Measurements from ENCODE around the gene SPI1.

SPI1 gene

DNA sequence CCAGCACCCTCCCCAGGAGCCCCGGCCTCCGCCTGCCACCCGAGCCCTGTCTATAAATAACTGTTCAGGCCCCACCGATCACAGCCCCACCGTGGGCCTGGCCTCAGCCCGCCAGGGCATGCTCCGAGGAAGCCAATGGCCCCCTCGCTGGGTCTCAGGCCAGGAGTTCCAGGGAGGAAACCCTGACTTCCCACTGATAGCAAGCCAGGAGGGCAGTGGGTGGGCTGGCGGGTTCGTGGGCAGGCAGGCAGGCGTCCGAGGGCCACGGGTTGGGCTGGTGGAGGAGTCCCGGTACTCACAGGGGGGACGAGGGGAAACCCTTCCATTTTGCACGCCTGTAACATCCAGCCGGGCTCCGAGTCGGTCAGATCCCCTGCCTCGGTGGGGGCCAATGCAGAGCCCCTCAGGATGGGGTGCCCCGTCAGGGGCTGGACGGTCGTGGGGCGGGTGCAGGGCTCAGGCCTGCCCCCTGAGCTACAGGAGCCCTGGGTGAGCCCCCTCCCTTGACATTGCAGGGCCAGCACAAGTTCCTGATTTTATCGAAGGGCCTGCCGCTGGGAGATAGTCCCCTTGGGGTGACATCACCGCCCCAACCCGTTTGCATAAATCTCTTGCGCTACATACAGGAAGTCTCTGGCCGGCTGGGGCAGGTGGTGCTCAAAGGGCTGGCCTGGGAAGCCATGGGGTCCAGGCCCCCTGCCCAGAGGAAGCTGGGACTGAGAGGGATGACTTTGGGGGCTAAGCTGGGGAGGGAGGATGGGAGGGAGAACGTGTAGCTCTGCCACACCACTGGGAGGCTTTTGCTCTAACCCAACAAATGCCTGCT is at the start of gene SPI1:
Gene SPI1, minus strand, starts transcription at position 538 of the 826 bp plus-strand sequence. Its CDS starts 194 bp downstream, at position 344.
- in situ Hi-C loops (cut with MboI; ENCODE audit: low sequenced_read_pairs) = no loop called here

DNA sequence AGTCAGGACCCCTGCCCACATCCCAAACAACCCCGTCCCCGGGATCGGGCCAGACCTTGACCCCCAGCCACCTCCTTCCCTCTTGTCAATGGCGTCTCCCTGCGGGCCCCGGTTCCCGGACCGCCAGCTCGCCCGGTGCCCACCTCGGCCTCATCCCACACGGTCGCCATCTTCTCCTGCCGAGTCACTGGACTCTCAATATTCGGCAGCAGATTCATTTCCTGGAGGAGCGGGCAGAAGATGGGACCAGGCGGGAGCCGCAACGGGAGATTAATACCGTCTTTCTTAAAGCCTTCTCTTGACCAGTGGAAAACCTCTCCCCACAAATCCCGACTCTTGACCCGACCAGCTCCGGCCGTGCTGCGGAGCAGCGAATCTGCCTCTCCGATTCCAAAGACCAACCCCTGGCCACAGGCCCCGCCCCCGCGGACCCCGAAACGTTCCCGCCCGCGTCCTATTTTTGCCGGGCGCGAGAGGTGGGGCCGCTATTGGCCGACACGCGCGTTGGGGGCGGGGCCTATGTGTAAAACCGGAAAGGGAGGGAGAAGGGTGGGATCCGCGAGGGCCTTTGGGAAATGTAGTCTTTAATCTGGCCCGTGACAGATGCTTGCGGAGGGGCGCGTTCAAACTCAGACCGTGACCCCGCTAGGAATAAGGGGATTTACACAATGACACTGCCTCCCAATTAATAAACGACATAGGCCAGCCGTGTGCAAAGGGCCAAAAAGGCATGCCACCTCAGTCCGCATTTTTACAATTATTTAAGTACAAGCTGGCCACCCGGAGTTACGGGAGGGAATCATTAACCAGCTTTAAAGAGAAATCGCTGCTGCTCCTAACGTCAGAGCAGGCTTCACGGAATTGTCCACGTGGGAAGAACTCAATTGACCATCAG is 48.0 kb upstream of the SPI1 start, which contains the start of gene PSMC3:
Gene PSMC3, minus strand, starts transcription at position 378 of the 895 bp plus-strand sequence. Its CDS starts 160 bp downstream, at position 218.
- in situ Hi-C loops (cut with MboI; ENCODE audit: low sequenced_read_pairs) = loop anchor here (25.0 kb wide), 1 partner anchor 539 kb away; no protein-coding TSS in a partner anchor

DNA sequence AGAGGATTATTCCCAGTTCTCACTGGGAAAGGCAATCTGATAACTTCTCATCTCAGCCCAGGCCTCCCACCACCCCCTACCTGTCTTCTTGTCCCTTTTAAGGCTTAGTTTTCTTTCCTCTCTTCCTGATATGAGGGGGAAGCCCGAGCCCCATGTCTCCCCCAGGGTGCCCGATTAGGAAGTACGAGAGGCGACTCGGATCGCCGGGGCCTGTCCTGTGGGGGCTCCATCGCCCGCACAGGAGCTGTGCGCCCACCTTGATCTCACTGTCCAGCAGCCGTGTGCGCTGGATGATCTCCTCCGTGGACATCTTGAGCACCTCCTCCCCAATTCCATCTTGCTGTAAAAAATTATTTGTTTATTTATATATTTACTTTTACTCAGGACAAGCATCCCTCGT is 47.3 kb upstream of the SPI1 start:
- in situ Hi-C loops (cut with MboI; ENCODE audit: low sequenced_read_pairs) = loop anchor here (25.0 kb wide), 1 partner anchor 538 kb away; no protein-coding TSS in a partner anchor

DNA sequence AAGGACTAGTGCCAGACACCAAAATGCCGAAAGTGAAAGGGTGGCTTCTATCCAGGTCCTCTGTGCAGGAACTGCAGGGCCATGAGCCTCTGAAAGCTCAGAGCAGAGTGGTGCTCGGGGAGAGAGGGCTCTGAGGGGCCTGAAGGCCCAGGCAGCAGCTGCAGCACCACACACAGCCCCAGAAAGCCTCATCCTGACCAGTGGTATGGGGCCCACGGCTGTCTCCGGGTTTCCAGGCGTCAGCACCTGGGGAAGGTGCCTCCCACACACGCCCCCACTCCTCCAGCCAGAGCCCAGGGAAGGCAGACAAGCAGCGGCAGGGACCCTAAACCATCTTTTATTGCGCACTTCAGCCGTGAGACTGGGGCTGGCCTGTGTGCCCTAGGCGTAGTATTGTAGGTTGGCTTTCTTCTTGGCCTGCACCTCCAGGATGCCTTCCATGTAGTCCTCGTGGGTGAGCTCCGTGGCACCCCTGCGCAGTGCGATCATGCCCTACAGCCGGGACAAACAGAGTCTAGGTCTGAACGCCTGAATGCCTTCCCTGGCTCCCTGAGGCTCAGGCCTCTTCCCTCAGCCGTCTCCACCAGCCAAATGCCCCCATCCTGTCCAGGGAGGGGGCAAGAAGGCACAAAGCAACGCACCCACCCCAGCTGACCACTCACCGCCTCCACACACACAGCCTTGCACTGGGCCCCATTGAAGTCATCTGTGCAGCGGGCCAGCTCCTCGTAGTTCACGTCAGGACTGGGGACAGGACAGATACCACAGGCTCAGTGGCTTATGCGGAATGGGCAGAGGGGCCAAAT is 40.3 kb upstream of the SPI1 start:
- in situ Hi-C loops (cut with MboI; ENCODE audit: low sequenced_read_pairs) = no loop called here

DNA sequence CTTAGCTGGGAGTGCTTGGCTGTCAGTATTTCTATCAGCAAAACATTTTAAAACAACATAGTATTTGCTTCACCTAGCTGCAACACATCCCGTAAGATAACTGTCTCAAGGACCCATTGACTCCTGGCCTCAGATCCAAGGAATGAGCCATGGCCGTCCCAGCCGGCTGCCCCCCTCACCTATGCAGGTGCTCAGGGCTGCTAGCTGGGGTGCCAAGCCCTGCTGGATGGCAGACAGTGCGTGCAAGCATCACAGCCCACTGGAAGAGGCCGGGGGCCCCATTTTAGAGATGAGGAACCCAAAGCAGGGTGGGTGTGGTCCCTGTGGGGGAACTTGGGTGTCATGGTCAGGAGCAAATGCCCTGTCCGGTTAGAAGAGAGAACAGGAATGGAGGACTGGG is 39.4 kb upstream of the SPI1 start:
- in situ Hi-C loops (cut with MboI; ENCODE audit: low sequenced_read_pairs) = no loop called here

DNA sequence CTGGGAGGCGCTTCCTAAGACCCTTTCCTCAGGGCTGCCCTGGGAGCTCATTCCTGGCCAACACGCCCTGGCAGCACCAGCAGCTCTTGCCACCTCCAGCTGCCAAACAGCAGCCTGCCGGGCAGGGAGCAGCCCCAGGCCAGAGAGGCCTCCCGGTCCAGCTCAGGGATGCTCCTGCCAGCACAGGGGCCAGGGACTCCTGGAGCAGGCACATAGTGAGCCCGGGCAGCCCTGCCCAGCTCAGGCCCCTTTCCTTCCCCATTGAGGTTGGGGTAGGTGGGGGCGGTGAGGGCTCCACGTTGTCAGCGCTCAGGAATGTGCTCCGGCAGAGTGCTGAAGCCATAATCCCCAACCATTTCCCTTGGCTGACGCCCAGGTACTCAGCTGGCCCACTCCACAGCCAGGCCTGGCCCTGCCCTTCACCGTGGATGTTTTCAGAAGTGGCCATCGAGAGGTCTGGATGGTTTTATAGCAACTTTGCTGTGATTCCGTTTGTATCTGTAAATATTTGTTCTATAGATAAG is 37.7 kb upstream of the SPI1 start:
- in situ Hi-C loops (cut with MboI; ENCODE audit: low sequenced_read_pairs) = no loop called here

DNA sequence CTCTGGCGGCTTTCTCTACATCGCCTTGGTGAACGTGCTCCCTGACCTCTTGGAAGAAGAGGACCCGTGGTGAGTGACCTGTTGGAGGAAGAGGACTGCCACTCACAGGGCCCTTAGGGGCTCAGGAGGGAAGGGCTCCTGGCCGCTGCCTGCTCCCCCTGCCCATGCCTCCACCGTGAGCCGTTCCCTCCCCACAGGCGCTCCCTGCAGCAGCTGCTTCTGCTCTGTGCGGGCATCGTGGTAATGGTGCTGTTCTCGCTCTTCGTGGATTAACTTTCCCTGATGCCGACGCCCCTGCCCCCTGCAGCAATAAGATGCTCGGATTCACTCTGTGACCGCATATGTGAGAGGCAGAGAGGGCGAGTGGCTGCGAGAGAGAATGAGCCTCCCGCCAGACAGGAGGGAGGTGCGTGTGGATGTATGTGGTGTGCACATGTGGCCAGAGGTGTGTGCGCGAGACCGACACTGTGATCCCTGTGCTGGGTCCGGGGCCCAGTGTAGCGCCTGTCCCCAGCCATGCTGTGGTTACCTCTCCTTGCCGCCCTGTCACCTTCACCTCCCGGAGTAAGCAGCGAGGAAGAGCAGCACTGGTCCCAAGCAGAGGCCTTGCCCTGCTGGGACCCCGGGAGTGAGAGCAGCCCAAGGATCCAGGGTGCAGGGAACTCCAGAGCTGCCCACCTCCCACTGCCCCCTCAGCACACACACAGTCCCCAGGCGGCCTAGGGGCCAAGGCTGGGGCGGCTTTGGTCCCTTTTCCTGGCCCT is 36.9 kb upstream of the SPI1 start:
- in situ Hi-C loops (cut with MboI; ENCODE audit: low sequenced_read_pairs) = no loop called here

DNA sequence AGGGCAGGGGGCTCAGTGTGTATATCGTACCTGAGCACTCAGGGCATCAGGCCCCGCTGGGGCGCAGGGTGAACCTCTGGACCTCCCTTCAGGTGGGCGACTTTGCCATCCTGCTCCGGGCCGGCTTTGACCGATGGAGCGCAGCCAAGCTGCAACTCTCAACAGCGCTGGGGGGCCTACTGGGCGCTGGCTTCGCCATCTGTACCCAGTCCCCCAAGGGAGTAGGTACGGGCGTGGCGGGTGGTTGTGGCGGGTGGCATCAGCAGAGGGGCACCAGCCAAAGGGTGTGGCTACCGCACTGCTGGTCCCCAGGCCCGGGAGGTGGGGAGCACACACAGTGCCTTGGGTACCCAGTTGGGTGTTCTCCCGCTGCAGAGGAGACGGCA is 36.3 kb upstream of the SPI1 start:
- in situ Hi-C loops (cut with MboI; ENCODE audit: low sequenced_read_pairs) = no loop called here

DNA sequence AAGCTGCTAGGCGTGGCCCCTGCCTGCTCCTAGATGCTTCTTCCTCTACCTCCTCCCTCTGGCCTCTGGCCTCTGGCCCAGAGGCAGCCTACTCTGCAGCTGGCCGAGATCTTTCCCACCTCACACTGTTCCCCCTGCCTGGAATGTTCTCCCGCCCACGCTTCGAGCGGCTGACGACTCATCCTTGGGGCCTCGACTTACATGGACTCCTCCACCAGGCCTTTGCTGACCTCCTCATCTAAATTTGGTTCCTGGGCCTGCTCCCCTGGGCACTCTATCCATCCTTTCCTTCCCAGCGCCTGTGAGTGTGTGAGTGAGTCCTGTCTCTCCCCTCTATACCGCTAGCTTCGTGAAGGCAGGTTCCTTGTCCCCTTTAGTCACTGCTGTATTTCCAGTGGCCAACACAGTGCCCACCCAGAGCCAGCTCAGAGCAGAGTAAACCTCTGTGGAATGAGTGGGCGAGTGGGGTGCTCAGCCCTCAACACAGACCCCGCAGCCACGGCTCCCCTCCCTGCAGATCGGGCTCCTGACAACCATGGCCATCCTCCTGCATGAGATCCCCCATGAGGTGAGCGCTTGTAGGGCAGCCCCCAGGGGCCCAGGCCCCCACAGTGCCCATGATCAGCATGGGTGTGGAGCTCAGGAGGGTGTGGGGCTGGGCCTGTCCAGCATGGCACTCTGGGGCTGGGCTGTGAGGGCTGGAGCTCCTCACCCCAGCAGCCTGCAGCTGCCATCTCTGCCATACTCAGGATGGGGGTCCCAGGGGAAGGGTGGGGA is 35.7 kb upstream of the SPI1 start:
- in situ Hi-C loops (cut with MboI; ENCODE audit: low sequenced_read_pairs) = no loop called here

DNA sequence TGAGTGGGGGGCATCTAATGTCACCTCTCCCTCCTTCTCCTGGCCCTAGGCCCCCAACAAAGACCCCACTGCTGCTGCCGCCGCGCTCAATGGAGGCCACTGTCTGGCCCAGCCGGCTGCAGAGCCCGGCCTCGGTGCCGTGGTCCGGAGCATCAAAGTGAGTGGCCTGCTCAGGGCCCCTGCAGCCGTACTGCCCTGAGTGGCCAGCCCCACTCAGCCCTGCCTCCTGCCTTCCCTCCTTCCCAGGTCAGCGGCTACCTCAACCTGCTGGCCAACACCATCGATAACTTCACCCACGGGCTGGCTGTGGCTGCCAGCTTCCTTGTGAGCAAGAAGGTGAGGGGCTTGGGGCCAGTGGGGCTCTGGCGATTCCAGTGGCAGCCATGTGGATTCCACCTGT is 35.0 kb upstream of the SPI1 start:
- in situ Hi-C loops (cut with MboI; ENCODE audit: low sequenced_read_pairs) = no loop called here

DNA sequence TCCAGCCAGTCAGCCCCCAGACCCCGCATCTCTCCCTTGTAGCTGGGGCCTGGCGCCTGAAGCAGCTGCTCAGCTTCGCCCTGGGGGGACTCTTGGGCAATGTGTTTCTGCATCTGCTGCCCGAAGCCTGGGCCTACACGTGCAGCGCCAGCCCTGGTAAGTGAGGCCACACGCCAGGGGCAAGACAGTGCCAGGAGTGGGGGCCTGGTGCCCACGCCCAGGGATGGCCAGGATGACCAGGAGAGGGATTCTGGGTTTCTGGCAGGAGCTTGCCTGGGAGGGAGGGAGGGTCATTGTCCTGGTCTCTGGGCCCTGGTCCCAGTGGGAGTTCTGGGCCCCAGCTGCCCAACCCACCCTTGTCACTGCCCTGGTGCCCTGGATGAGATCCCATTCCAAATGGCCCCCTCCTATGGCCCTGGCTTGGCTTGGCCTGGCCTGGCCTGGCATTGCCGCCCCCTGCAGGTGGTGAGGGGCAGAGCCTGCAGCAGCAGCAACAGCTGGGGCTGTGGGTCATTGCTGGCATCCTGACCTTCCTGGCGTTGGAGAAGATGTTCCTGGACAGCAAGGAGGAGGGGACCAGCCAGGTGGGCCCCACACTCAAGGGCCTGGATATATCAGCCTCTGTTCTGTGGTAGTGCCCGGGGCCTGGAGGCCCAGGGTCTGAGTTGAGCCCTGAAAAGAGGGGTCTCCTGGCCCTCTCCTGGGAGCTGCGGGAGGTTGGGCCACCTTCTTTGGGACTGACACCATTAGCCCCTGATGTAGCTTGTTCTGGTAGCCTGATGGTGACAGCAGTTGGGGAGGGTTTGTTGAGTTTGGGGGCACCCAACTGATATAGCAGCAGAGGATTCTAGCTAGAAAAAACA is 33.8 kb upstream of the SPI1 start:
- in situ Hi-C loops (cut with MboI; ENCODE audit: low sequenced_read_pairs) = no loop called here

DNA sequence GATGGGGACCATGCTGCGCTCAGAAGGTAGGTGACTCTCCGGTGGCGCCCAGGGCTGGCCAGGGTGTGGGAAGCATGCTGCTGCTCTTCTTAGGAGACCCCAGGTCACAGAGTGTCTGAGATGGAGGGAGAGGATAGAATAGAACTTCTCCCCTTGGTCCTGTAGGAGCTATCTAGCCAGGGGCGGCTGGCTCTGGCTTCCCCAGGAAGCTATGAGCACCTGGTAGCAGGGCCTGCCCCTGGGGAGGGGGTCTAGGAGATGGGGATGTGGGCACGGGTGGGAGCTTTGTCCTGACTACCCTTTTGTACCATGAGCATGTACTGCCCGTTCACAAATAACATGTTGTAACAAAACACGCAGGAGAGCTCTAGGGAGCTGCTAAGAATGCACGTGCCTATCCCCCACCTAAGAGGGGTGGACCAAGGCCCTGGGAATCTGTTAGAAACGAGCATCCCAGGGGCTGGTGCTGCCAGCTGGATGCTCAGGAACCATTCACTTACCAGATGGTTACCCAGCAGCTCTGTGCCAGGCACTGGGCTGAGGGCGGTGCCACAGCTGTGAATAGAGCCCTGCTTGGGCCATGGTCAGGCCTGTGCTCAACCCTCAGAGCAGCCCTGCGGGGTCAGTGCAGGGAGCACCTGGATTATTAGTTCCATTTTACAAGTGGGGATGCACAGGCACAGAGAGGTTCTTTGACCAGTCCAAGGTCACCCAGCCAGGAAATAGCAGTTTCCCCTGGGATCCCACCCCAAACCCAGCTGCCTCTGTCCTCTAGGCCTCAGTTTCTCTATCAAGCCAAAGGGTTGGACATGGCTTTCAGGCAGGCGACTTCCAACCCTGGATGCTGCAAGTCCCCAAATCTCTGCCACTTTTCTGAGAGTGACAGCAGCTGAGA is 32.3 kb upstream of the SPI1 start:
- in situ Hi-C loops (cut with MboI; ENCODE audit: low sequenced_read_pairs) = no loop called here

DNA sequence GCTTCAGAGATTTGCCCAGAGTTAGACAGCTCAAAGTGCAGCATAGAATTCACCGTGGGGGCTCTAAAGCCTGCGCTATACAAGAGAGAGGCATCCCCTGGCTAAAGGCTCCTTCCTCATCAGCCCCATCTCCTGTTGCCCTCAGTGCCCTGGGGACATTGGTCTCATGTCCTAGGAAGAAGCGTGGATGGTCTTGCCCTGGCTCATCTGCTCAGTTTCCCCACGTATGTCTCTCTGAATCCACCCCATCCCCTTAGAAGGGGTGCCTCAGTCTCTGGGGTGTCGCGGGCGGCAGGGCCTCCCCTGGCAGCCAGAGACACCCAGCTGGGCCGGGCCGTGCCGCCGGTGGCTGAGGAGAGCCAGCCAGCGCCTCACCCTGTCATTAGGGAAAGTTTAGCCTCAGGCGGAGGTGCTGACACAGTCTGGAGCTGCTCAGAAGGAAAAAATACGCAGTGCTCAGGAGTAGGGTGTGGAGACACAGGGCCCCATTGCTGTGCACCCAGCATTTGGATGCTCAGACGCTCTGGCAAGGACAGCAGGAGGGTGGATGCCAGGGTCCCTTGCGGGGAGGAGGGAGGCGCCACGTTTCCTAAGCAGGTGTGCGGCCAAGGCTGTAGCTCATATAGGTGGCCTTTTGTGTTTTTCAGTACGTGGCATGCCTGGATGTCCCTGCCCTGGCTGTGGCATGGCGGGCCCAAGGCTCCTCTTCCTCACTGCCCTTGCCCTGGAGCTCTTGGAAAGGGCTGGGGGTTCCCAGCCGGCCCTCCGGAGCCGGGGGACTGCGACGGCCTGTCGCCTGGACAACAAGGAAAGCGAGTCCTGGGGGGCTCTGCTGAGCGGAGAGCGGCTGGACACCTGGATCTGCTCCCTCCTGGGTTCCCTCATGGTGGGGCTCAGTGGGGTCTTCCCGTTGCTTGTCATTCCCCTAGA is 31.4 kb upstream of the SPI1 start:
- in situ Hi-C loops (cut with MboI; ENCODE audit: low sequenced_read_pairs) = loop anchor here (5.0 kb wide), 1 partner anchor 37 kb away; no protein-coding TSS in a partner anchor

DNA sequence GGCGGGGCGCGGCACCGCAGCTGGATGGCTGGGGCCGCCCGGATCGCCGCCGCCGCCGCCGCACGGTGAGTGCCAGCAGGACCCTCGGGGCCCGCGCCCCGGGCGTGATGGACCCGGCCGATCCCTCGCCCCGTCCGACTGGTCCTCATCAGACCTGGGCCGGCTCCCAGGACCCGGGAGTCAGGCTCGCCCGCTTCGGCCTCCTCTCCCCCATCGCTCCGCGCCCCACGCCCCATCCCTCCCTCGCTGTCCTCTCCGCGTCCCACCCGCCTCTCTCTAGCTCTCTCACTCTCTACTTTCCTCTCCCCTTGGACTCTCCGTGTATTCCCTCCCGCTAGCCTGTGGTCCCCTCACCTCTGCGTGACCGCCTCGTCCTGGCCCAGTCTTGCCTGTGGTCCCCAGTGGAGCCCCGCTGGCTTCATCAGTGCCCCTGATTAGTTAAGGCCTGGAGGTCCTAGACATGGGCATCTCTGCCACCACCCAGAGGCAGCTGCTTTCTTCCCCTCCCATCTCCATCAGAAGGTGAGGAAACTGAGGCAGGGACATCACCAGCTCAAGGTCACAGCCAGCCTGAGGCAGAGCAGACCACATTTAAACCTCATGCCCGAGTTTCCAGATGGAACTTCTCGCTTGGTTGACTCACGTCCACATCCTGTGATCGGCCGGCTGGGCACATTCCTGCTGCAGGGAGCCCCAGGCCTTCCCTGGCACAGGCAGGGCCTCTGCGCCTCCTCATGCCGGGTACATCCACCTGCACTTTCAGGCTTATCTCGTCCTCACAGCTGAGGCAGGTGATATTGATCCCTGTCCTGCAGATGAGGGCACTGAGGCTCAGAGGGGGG is 30.5 kb upstream of the SPI1 start:
- in situ Hi-C loops (cut with MboI; ENCODE audit: low sequenced_read_pairs) = loop anchor here (5.0 kb wide), 1 partner anchor 37 kb away; no protein-coding TSS in a partner anchor

All from HL-60/S4 (cell line).